Kidney (tissue), 14 donors: Measurements from ENCODE around the gene MRTFB. TPM values are rescaled to one million over a fixed set of nuclear protein-coding genes. Genes with fewer than 3 reads are reported as not detected.
A peak's percentile ranks its signal among the peaks of the same experiment; 100 is the strongest.

Source experiments
- DNase-seq, 5 donors: peaks; one replicate each; pipeline ENCODE4 v3.0.0-alpha.2; 2013 to 2020
- FAIRE-seq: peaks from 2 replicates; lab custom pipeline; 2012; peaks lifted over from hg19 to GRCh38; lab: Jason Lieb, UNC
- H3K27ac ChIP-seq, 2 donors: one replicate each; pipeline ENCODE4 v1.7.0; 2013; ENCODE audit warnings: low read depth in 2 of 2, low read length in 2 of 2, inconsistent platforms in 1 of 2
- H3K27me3 ChIP-seq: one replicate; pipeline ENCODE4 v1.7.1; 2013; ENCODE audit warnings: low read length, inconsistent platforms; ENCODE audit not compliant: control insufficient read depth, insufficient read depth
- H3K36me3 ChIP-seq, 3 donors: one replicate each; pipeline versions ENCODE4 v1.7.0 to v1.7.1; 2013; ENCODE audit warnings: low read length in 3 of 3, control low read depth in 1 of 3, inconsistent platforms in 1 of 3; ENCODE audit not compliant: insufficient read depth in 3 of 3, control insufficient read depth in 2 of 3
- H3K4me1 ChIP-seq, 3 donors: one replicate each; pipeline versions ENCODE4 v1.7.0 to v1.7.1; 2013; ENCODE audit warnings: low read length in 3 of 3, inconsistent platforms in 1 of 3, low read depth in 1 of 3; ENCODE audit not compliant: control insufficient read depth in 2 of 3, insufficient read depth in 2 of 3
- H3K4me3 ChIP-seq, 3 donors: one replicate each; pipeline versions ENCODE4 v1.7.0 to v1.8.1; 2013; ENCODE audit warnings: low read length in 3 of 3, control low read depth in 1 of 3, inconsistent platforms in 1 of 3
- H3K9ac ChIP-seq, 3 donors: one replicate each; pipeline versions ENCODE4 v1.7.0 to v1.7.1; 2013; ENCODE audit warnings: low read length in 3 of 3, control low read depth in 1 of 3, inconsistent platforms in 1 of 3
- H3K9me3 ChIP-seq, 3 donors: one replicate each; pipeline versions ENCODE4 v1.7.0 to v1.7.1; 2013; ENCODE audit warnings: low read length in 3 of 3, control low read depth in 1 of 3, inconsistent platforms in 1 of 3; ENCODE audit not compliant: control insufficient read depth in 2 of 3, insufficient read depth in 1 of 3
- CTCF ChIP-seq: IDR thresholded peaks from 3 replicates; pipeline ENCODE4 v1.5.1; 2012; ENCODE audit warnings: mild to moderate bottlenecking, moderate library complexity, borderline replicate concordance; ENCODE audit not compliant: insufficient read depth; ENCODE audit errors: extremely low read depth
- intact Hi-C: fragments of 100-400 bp; cut with DNase I; formaldehyde crosslinking; loops from one replicate; pipeline ENCODE4 v1.11.1; 2022
- polyA plus RNA-seq: library from polyadenylated mRNA; stranded (reverse); fragments of 350-450 nt; fragmentation: Illumina TruSeq; extraction: RNeasy Lipid Tissue Mini Kit (QIAGEN cat#74804); gene quantifications from one replicate; pipeline ENCODE4 v1.2.3, GENCODE V29; 2014; ENCODE audit warnings: low read depth, low replicate concordance; ENCODE audit not compliant: insufficient read depth
- total RNA-seq: library from RNA; stranded (reverse); fragmentation: NEBNext Ultra II Directional; extraction: Animal tissue kit (Norgen Biotek cat#: 25700); gene quantifications from one replicate; pipeline ENCODE4 v1.2.1, GENCODE V29; 2021
- donor health status: control.
- donor health status: control.
- donor health status: control.
- donor health status: control.
- donor health status: control.
- donor health status: DM: yes; HTN: yes; CAD: no.
- donor health status: Normal renal cell carcinoma (clear cell type).

The MRTFB gene
- total and polyA plus RNA-seq, 2 donors from 2014 or later = 5.1 to 51.0 TPM

- Histone ChIP-seq H3K9me3 (no peaks in the 10 kb centered on the region), H3K9ac (no peak overlapping the region), H3K4me3 (peak overlapping the region in 1 of 3 donors; percentile 72), H3K27me3 (no peaks in the 10 kb centered on the region), H3K27ac (peak overlapping the region in 1 of 2 donors; percentile 89), H3K36me3 (no peaks in the 10 kb centered on the region), H3K4me1 (peaks cover 0 to 14% (median 0%) of the 10 kb centered on the region in 3 donors)
- TF ChIP-seq CTCF = no peak
- no peak for FAIRE-seq
- DNase-seq = no peak
- intact Hi-C loops = no loop called here
These were observed 1.3 kb upstream of the MRTFB start for GRCh38 chr16:14069818-14070217.

GRCh38 chr16:14070555-14070876 lies 603 bp upstream of the MRTFB start:
- Histone ChIP-seq H3K36me3 (no peaks in the 10 kb centered on the region), H3K4me3 (peak overlapping the region; percentile 70 to 81 (median 72)), H3K27ac (peak overlapping the region; percentile 86 to 89), H3K27me3 (no peaks in the 10 kb centered on the region), H3K9ac (peak overlapping the region; percentile 45 to 86 (median 77)), H3K4me1 (peaks cover 0 to 14% (median 0%) of the 10 kb centered on the region in 3 donors), H3K9me3 (no peaks in the 10 kb centered on the region)
- no peak for FAIRE-seq
- DNase-seq = peak in 1 of 5 donors; percentile 12
- intact Hi-C loops = no loop called here
- no peak for TF ChIP-seq CTCF

- intact Hi-C loops = no loop called here
- H3K27ac ChIP-seq = peak overlapping the region; percentile 54 to 58
- DNase-seq = peak in 2 of 5 donors; percentile 29 to 70
These were observed 605 bp downstream of the MRTFB start for GRCh38 chr16:14071576-14072271.

More at GRCh38 chr16:14071576-14072271, 605 bp downstream of the MRTFB start:
- no peaks in the 10 kb centered on the region for H3K27me3 ChIP-seq
- peaks cover 0 to 14% (median 0%) of the 10 kb centered on the region in 3 donors for H3K4me1 ChIP-seq
- no peak for FAIRE-seq
- H3K9ac ChIP-seq = peak overlapping the region; percentile 19 to 65 (median 44)
- no peaks in the 10 kb centered on the region for H3K9me3 ChIP-seq
- TF ChIP-seq CTCF = no peak
- H3K4me3 ChIP-seq = peak overlapping the region; percentile 57 to 72 (median 70)
- no peaks in the 10 kb centered on the region for H3K36me3 ChIP-seq
